ENCODE results near the gene MAS1L. TPM values are rescaled to one million over a fixed set of nuclear protein-coding genes. Genes with fewer than 3 reads are reported as not detected.

MAS1L gene
- polyA plus RNA-seq, 1 donor from 2014 or later = not detected

DNA sequence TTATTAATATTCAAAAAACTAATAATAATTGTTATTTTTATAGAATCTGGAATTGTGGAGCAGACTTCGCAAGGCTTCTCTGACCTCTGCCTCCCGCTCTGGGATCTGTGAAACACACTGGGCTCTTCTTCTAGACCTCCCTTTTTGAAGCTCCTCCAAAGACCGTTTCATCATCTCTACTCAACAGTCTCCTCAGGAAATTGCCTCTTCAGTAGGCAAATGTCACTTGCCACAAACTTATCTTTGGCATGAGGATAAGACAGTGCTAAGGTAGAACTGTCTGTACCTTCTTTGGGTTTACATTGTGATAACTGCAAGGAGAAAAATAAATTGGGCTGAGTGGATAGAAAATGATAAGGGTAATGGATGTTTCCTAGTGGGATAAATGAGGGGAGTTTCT lies 2.3 kb upstream of the MAS1L start:
- Histone ChIP-seq H3K27me3 (ENCODE audit: insufficient read depth, low read depth, low read length) (no peaks in the 10 kb centered on the region), H3F3A (ENCODE audit: insufficient read depth, low read length, poor library complexity, severe bottlenecking) (no peaks in the 10 kb centered on the region), H3K79me2 (replicated peaks; ENCODE audit: insufficient read depth, low read length) (no peaks in the 10 kb centered on the region), H3K4me3 (ENCODE audit: low read length) (no peak overlapping the region), H2AFZ (ENCODE audit: low read depth, low read length) (no peak overlapping the region), H3K4me2 (ENCODE audit: low read length) (no peak overlapping the region), H3K9me3 (ENCODE audit: low read length) (no peaks in the 10 kb centered on the region), H3K27ac (ENCODE audit: low read length) (no peak overlapping the region), H3K9ac (ENCODE audit: low read length) (no peak overlapping the region), H3K36me3 (ENCODE audit: insufficient read depth, low read length) (no peaks in the 10 kb centered on the region), H4K20me1 (ENCODE audit: insufficient read depth) (no peaks in the 10 kb centered on the region), H3K9me2 (ENCODE audit: insufficient read depth, low read length) (no peaks in the 10 kb centered on the region)
- no peak for TF ChIP-seq EP300 (conservative IDR thresholded peaks at IDR 0.05; ENCODE audit: poor library complexity, severe bottlenecking)
- TF ChIP-seq POLR2AphosphoS5 (IDR thresholded peaks at IDR 0.05) = no peak
- TF ChIP-seq MXI1 (conservative IDR thresholded peaks at IDR 0.05; ENCODE audit: poor library complexity, severe bottlenecking) = no peak
- TF ChIP-seq TAF1 (IDR thresholded peaks at IDR 0.05; ENCODE audit: low read depth) = no peak
- TF ChIP-seq, protein P1, sequence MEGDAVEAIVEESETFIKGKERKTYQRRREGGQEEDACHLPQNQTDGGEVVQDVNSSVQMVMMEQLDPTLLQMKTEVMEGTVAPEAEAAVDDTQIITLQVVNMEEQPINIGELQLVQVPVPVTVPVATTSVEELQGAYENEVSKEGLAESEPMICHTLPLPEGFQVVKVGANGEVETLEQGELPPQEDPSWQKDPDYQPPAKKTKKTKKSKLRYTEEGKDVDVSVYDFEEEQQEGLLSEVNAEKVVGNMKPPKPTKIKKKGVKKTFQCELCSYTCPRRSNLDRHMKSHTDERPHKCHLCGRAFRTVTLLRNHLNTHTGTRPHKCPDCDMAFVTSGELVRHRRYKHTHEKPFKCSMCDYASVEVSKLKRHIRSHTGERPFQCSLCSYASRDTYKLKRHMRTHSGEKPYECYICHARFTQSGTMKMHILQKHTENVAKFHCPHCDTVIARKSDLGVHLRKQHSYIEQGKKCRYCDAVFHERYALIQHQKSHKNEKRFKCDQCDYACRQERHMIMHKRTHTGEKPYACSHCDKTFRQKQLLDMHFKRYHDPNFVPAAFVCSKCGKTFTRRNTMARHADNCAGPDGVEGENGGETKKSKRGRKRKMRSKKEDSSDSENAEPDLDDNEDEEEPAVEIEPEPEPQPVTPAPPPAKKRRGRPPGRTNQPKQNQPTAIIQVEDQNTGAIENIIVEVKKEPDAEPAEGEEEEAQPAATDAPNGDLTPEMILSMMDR (IDR thresholded peaks at IDR 0.05; ENCODE audit: poor library complexity, severe bottlenecking) = no peak

DNA sequence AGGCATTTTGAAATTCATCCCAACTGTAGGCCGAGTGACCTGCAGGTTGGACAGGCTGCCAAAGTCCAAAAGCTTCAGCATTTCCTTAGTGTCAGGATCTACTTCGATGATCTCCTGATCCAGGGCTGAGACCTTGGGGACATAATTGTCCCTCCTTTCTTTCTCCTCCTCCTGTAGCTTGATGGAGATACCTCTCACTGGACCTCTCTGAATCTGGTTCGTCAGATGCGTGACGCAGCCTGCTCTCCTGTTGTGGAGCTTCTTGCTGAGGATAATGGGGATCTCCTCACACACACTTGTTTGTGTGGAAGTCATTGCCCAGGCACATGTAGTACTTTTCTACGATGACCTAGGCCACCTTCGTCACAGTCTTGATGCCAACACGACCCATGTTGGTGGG lies 1.5 kb upstream of the MAS1L start:
- Histone ChIP-seq H3F3A (ENCODE audit: insufficient read depth, low read length, poor library complexity, severe bottlenecking) (no peaks in the 10 kb centered on the region), H3K4me2 (ENCODE audit: low read length) (no peak overlapping the region), H3K9me3 (ENCODE audit: low read length) (no peaks in the 10 kb centered on the region), H3K36me3 (ENCODE audit: insufficient read depth, low read length) (no peaks in the 10 kb centered on the region), H4K20me1 (ENCODE audit: insufficient read depth) (no peaks in the 10 kb centered on the region), H3K27ac (ENCODE audit: low read length) (no peak overlapping the region), H3K4me3 (ENCODE audit: low read length) (no peak overlapping the region), H3K27me3 (ENCODE audit: insufficient read depth, low read depth, low read length) (no peaks in the 10 kb centered on the region), H3K79me2 (replicated peaks; ENCODE audit: insufficient read depth, low read length) (no peaks in the 10 kb centered on the region), H2AFZ (ENCODE audit: low read depth, low read length) (no peak overlapping the region), H3K9me2 (ENCODE audit: insufficient read depth, low read length) (no peaks in the 10 kb centered on the region), H3K9ac (ENCODE audit: low read length) (no peak overlapping the region)
- TF ChIP-seq TAF1 (IDR thresholded peaks at IDR 0.05; ENCODE audit: low read depth) = no peak
- TF ChIP-seq POLR2AphosphoS5 (IDR thresholded peaks at IDR 0.05) = no peak
- TF ChIP-seq MXI1 (conservative IDR thresholded peaks at IDR 0.05; ENCODE audit: poor library complexity, severe bottlenecking) = no peak
- TF ChIP-seq EP300 (conservative IDR thresholded peaks at IDR 0.05; ENCODE audit: poor library complexity, severe bottlenecking) = no peak
- TF ChIP-seq, protein P1 (IDR thresholded peaks at IDR 0.05; ENCODE audit: poor library complexity, severe bottlenecking) = no peak
- no peak for TF ChIP-seq EZH2 (IDR thresholded peaks at IDR 0.05; ENCODE audit: borderline replicate concordance, insufficient read depth, low read length, poor library complexity, severe bottlenecking)
- TF ChIP-seq, protein P2, sequence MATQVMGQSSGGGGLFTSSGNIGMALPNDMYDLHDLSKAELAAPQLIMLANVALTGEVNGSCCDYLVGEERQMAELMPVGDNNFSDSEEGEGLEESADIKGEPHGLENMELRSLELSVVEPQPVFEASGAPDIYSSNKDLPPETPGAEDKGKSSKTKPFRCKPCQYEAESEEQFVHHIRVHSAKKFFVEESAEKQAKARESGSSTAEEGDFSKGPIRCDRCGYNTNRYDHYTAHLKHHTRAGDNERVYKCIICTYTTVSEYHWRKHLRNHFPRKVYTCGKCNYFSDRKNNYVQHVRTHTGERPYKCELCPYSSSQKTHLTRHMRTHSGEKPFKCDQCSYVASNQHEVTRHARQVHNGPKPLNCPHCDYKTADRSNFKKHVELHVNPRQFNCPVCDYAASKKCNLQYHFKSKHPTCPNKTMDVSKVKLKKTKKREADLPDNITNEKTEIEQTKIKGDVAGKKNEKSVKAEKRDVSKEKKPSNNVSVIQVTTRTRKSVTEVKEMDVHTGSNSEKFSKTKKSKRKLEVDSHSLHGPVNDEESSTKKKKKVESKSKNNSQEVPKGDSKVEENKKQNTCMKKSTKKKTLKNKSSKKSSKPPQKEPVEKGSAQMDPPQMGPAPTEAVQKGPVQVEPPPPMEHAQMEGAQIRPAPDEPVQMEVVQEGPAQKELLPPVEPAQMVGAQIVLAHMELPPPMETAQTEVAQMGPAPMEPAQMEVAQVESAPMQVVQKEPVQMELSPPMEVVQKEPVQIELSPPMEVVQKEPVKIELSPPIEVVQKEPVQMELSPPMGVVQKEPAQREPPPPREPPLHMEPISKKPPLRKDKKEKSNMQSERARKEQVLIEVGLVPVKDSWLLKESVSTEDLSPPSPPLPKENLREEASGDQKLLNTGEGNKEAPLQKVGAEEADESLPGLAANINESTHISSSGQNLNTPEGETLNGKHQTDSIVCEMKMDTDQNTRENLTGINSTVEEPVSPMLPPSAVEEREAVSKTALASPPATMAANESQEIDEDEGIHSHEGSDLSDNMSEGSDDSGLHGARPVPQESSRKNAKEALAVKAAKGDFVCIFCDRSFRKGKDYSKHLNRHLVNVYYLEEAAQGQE (IDR thresholded peaks at IDR 0.05; ENCODE audit: borderline replicate concordance) = no peak
- no peak for TF ChIP-seq SMC3 (conservative IDR thresholded peaks at IDR 0.05; ENCODE audit: poor library complexity)
- no peak for TF ChIP-seq RAD21 (conservative IDR thresholded peaks at IDR 0.05)

Data from neural cell (in vitro differentiated cells).